ENCODE measurements around the gene PZP.
"Not testable (repeated sequence)": the region's sequence is repeated elsewhere in the genome, so short reads cannot be mapped to it uniquely, and the experiment has no call there.

The PZP gene

GRCh38 chr12:9241301-9241700 is 33.1 kb upstream of the PZP start:
- Histone ChIP-seq H3K27ac (replicated peaks) (no peak overlapping the region), H3K4me3 (replicated peaks; ENCODE audit: insufficient read depth, low read length) (no peak overlapping the region), H3K27me3 (ENCODE audit: insufficient read depth, poor library complexity, severe bottlenecking) (peaks cover 37% of the 10 kb centered on the region)
- no peak for DNase-seq (ENCODE audit: low read depth in 1 of 2, low spot score in 1 of 2)
- no peak for TF ChIP-seq SPI1 (IDR thresholded peaks at IDR 0.05; ENCODE audit: borderline replicate concordance, low read depth)
- no peak for TF ChIP-seq GABPA (IDR thresholded peaks at IDR 0.05; ENCODE audit: low read depth)
- no peak for TF ChIP-seq CTCF (IDR thresholded peaks at IDR 0.05; ENCODE audit: insufficient read depth, low read length)
- no peak for TF ChIP-seq POLR2AphosphoS5 (IDR thresholded peaks at IDR 0.05; ENCODE audit: low read depth)
- TF ChIP-seq REST (IDR thresholded peaks at IDR 0.05; ENCODE audit: insufficient replicate concordance, low read depth), result no peak

GRCh38 chr12:9240776-9241175 is 32.6 kb upstream of the PZP start:
- no peak overlapping the region for H3K27ac ChIP-seq (replicated peaks)
- no peak for TF ChIP-seq GABPA (IDR thresholded peaks at IDR 0.05; ENCODE audit: low read depth)
- no peak for TF ChIP-seq REST (IDR thresholded peaks at IDR 0.05; ENCODE audit: insufficient replicate concordance, low read depth)
- no peak for DNase-seq (ENCODE audit: low read depth in 1 of 2, low spot score in 1 of 2)
- H3K27me3 ChIP-seq (ENCODE audit: insufficient read depth, poor library complexity, severe bottlenecking), result peaks cover 40% of the 10 kb centered on the region
- H3K4me3 ChIP-seq (replicated peaks; ENCODE audit: insufficient read depth, low read length), result no peak overlapping the region

- not testable (repeated sequence) for DNase-seq (ENCODE audit: low read depth in 1 of 2, low spot score in 1 of 2); H3K4me3 ChIP-seq (replicated peaks; ENCODE audit: insufficient read depth, low read length); H3K27ac ChIP-seq (replicated peaks)
- peaks cover 42% of the 10 kb centered on the region for H3K27me3 ChIP-seq (ENCODE audit: insufficient read depth, poor library complexity, severe bottlenecking)
Measured at GRCh38 chr12:9240004-9240635, 31.9 kb upstream of the PZP start.

GRCh38 chr12:9237286-9237685 is 29.1 kb upstream of the PZP start:
- DNase-seq (ENCODE audit: low read depth in 1 of 2, low spot score in 1 of 2), result no peak
- Histone ChIP-seq H3K27me3 (ENCODE audit: insufficient read depth, poor library complexity, severe bottlenecking) (peaks cover 29% of the 10 kb centered on the region), H3K27ac (replicated peaks) (no peak overlapping the region), H3K4me3 (replicated peaks; ENCODE audit: insufficient read depth, low read length) (no peak overlapping the region)
- no peak for TF ChIP-seq SPI1 (IDR thresholded peaks at IDR 0.05; ENCODE audit: borderline replicate concordance, low read depth)
- TF ChIP-seq POLR2AphosphoS5 (IDR thresholded peaks at IDR 0.05; ENCODE audit: low read depth), result no peak
- TF ChIP-seq REST (IDR thresholded peaks at IDR 0.05; ENCODE audit: insufficient replicate concordance, low read depth), result no peak
- TF ChIP-seq CTCF (IDR thresholded peaks at IDR 0.05; ENCODE audit: insufficient read depth, low read length), result no peak
- no peak for TF ChIP-seq GABPA (IDR thresholded peaks at IDR 0.05; ENCODE audit: low read depth)
